GM19035 (cell line): ENCODE results near the gene ITGBL1.
A peak's percentile ranks its signal among the peaks of the same experiment; 100 is the strongest.

Source experiments
- ATAC-seq: cut with Tn5 transposase; IDR thresholded peaks from one replicate; pipeline ENCODE4 v1.9.1; 2021; ENCODE audit not compliant: unreplicated experiment

Gene ITGBL1

DNA sequence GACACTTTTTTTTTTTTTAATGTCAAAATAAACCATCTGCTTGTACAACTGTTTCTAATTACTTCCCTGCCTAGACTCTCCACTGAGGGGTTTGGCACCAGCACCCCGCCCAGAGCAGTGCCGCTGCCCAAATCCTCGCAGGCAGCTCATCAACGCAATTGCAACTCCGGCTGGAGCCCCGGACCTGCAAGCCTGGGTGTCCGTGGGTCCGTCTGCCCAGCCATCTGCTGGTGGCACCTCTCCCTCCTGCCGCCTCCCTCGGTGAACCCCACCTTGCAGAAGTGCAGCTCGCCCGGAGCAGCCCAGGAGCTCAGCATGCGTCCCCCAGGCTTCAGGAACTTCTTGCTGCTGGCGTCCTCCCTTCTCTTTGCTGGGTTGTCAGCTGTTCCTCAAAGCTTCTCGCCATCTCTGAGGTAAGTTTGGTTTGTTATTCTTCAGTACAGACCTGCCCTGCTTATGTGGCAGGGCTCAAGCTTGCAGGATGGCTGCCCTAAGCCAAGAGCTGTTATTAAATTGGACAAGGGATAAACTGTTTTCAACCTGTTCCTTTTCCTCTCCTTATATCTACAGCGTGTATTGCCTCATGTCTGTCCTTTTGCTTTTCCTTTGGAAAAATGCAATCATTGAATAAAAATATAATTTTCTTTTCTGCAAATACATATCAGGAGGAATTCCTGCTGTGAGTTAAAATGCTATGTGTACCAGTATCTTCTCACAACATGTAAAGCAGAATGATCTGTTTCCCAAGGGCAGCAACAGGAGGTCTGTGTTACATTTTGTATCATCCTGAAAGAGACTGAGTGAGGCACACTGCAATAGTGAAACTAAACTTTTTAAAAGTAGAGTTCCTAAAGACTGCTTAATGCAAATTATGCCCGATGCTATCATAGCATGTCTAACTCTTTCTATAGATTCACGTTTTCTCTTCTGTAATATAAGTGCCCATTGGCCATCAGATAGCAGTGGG, at the start of gene ITGBL1:
Gene ITGBL1, plus strand, starts transcription at position 157 of the 967 bp plus-strand sequence. Its CDS starts 159 bp downstream, at position 316.
- ATAC-seq, result peak; percentile 88

DNA sequence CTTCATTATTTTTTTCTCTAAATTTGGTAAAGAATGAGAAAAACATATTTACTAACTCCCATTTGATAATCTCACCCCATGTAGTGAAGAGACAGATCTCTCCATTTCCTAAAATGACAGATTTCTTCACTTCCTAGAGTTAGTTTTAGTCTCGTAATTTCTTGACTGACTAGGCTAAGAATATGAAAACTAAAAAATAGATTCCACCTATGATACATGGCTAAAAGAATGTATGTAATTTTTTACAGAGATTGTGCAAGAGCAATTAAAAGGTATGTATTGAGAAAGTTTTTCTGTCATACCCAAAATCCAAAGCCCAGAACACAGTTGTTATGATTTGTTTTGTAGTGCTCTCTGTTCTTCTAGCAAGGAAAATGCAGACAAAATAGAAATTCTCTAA, 45.7 kb upstream of the ITGBL1 start:
- ATAC-seq, result no peak

DNA sequence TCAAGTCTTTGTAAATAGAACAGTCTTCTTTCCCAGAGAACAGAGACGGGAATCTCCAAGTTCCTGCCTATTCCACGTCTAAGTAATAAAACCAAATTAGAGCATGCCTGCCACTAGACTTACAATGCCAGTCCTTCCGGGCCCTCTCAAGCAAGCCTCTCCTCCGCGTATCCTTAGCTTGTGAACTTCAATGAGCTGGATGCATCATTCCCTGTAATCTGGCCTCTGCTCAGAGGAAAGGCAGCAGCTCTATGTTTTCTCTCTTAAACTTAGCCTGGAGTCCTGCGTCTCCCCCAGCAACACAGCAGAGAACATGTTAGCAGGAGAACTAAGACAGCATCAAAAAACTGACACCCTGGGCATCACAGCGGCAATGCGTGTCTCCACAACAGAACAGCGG, 44.3 kb upstream of the ITGBL1 start:
- no peak for ATAC-seq

DNA sequence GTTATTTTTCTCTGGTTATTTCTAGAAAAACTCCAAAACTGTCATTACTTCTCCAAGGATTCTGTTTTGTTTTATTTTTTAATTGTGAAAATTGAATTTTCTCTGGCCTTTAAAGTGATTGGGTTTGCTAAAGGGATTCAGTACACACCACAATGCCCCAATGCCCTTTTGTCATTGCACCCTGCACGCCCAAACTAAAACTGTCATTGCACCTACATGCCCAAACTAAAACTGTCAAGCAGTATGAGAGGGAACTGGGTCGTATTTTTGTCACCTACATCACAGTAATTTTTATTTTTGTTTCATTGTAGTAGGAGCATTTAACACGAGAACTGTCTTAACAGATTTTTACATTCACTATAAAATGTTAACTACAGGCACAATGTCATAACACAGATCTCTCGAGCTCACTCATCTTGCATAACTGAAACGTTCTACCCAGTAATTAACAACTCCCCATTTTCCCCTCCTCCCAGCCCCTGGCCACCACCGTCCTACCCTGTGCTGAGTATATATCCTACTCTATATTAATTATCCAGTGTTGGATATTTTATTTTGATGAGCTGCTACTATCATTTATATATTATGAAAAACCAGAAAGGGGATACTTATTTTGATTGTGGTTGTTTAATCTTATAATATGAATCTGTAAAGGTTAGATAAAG, 43.4 kb upstream of the ITGBL1 start:
- ATAC-seq, result no peak

DNA sequence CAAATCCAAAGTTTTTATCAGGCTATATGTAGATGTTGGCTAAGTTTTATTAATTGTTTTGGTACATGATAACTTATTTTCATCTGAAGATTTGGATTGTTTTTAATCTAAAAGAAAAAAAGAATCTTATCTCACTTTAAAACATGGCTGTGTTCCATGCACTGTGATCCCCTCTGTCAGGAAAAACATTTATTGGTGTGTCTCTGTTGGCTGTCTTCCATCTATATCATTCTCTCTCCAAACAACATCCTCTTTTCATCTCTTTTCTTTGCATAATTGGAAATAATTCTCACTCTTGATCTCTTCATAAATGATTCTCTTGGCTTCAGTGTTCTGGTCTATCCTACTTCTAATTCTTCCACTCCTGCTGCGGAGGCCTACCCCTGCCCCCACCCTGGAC, 40.4 kb upstream of the ITGBL1 start:
- no peak for ATAC-seq

DNA sequence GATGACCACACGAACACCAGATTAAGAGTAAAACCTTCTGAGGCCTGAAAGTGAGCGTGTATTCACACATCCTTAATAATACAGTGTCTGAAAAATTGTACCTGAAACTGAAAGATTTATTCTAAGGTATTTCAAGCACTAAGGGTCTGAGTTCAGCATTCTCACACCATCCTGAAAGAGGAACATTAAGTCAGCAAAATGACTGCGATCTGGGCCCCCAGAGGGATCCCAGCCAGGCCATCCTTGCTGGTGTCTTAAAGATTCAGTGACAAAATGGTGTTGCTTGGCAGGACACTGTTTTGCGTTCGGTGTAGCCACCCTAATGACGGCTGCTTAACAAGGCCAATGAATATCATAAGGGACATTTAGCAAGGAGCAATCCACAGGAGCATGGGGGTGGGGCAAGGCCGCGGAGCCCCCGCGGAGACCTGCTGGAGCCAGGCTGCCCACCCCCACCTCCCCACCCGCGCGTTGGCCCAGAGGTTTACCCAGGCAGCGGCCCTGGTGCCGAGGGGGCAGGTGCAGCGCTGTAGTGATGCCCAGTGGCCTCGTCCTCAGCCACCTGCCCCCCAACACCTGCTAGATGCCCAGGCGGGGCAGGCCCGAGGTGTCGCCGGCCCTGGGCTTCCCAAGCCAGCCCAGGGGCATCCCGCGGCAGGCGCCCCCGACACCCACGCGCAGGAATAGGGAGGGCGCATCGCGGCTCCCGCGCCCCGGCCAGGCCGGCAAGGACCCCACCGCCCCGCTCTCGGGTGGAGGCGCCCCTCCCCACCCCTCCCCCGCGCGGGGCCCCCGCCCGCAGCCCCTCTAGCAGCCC, 36.9 kb upstream of the ITGBL1 start:
- ATAC-seq, result no peak

DNA sequence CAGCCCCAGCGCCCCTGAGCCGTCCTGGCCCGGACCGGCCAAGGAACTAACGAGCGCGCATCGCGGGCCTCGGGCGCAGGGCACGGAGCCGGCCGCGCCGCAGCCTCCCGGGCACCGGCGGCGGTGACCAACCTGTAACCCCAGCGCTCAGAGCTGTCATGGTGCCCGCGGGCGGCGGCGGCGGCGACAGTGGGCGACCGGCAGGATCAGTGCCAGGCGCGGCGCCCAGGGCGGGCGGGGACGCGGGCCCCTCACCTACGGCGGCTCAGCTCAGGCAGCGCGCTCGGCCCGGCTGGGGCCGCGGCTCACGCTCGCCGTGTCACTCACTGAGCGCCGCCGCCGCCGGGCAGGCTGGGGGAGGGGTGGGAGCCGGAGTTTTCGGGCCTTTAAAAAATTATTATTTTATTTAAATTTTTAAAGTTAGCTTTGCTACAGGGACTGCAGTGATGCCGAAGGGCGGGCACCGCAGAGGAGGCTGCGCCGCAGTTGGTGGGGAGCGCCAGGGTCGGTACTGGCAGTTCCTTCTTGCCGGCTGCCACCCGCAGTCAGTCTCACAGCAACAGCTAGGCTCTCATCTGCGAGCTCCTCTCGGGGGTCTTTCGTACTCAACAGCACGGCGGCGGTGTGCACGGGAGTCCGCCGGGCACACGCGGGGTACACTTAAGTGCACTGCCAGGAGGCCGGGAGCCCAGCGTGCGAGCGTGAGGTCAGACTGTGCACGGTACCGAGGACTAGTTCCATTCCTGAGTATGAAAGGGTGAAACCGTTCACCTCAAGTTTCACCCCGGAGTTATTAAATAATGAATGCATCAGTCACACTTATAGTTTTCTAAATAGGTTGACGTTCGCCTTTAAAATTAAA, 36.1 kb upstream of the ITGBL1 start, which contains the start of gene NALCN:
Gene NALCN, minus strand, starts transcription at position 328 of the 862 bp plus-strand sequence. CDS start 17,382 bp downstream, outside the sequence.
- no peak for ATAC-seq

- ATAC-seq, result no peak
These were observed 35.5 kb upstream of the ITGBL1 start for GRCh38 chr13:101417043-101417406.

DNA sequence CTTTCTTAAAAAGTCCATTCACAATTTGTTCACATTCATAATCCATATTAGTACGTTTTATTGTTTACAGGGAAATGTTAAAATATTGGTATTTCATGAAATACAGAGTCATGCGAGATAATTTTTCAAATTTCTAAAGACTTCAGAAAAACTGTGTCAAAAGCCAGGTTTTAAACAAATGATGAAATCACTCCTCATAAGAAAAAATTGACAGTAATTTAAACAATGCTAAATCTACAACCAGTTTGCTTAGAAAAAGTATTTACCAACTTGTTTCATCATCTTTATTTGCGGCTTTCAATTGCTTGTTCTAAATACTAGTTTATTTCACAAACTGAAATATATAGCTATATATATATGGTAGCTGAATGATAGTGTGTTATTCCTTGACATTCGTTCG, 35.0 kb upstream of the ITGBL1 start:
- ATAC-seq, result no peak

DNA sequence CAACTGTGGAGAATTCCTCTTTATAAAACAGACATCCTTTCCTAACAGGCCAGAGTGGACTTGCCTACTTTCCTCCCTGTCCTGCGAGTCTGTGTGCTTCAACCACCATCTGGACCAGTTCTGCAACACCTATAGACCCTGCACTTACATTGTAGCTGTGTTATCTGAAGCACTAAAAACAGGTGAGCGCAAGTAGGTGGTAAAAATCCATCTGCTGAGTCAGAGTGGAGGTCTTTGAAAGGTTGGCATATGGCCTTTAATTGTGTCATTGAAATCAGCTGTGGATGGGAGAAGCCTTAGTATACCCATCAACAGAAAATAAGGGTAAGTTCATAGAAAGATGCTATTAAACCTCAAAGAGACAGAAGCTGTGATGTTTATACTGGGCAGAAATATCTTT, 28.6 kb upstream of the ITGBL1 start:
- ATAC-seq, result no peak

DNA sequence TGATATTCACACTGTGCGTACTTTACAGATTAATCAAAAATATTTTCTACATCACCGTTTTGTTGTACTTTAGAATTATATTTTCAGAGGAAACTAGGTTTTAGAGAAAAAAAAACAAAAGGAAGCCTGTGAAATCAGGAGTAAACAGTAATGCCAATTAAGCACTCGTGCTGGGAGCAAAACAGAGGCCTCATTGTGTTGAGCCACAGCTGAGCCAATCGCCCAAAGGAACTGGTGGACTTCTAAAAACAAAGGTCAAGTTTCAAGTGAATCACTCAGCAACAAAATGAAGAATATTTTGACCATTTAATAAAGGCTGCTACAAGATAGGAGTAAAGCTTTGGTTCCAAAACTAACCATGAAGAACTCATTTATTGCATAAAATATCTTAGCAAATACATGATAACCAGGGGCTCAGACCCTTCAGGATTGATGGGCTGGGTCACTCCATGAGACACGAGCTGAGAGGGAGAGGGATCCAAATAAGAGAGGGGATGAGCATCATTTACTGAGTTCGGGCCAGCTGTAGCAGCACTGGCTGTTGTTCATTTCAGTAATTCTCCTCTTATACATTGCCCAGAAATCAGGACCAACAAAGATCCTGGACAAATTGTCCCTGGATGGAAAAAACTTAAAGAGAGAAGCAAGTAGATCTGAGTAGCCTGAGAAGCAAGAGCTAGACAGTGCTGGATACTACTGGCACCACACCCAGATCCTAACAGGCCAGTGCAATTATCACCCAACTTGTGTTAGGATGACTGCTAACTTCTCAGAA, 27.9 kb upstream of the ITGBL1 start:
- ATAC-seq, result no peak

DNA sequence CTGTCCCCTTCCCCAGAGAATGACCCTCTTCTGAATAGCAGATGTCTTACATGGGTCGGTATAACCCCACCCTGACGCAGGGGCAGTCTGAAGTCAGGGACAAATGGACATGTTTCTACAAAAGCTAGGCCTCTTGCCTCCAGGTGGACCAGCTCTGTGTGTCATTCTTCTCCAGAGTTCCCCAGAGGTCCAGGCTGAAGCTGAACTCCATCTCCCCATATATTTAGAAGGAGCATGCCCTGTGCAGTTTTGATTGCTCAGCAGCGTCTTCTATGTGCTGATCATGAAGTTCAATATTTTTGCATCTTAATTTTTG, 27.4 kb upstream of the ITGBL1 start:
- ATAC-seq, result no peak

DNA sequence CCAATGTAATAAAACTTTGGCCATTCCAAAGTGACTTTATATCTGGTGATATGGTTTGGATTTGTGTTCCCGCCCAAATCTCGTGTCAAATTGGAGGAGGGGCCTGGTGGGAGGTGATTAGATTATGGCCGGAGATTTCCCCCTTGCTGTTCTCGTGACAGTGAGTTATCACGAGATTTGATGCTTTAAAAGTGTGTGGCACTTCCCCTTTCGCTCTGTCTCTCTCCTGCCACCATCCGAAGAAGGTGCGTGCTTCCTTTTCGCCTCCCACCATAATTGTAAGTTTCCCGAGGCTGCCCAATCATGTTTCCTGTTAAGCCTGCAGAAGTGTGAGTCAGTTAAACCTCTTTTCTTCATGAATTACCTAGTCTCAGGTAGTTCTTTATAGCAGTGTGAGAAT, 26.9 kb upstream of the ITGBL1 start:
- ATAC-seq, result no peak

- ATAC-seq, result no peak
These were observed 22.7 kb upstream of the ITGBL1 start for GRCh38 chr13:101429733-101430132.

DNA sequence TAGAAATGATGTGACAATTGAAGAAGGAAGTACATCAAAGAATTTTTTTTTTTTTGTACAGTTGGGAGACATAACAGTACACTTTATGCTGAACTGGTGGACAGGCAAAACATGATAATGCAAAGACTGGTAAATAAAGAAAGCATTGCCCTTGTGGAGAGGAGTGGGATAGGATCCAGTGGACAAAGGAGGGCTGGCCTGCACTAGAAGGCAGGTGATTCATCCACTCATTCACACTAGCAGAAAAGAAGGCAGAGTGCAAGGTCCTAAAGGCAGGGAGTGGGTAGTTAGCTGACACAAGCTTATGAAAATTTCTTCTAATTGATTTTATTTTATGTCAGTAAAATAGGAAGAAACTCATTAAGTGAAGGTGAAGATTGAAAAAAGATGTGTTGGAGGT, 18.6 kb upstream of the ITGBL1 start:
- ATAC-seq, result no peak

- ATAC-seq, result no peak
These were observed 18.0 kb upstream of the ITGBL1 start for GRCh38 chr13:101434486-101434885.

DNA sequence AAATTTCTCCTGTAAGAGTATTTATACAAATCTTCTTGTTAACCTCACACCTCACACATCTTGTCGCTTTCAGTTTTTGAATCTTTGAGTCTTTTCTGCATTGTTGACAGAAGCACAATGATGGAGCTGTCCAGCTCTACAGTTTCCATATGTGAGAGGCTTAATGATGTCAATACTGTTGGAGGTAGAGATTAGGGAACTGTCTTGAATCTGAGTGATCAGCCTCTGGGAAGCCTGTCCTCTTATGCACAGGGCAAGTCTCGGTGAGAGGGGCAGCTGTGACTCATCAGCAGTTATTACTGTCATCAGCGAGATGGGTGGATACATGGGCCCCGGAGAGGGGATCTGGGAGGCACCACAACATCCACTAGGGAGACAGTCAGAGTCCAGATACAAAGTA, 4.6 kb upstream of the ITGBL1 start:
- ATAC-seq, result no peak

DNA sequence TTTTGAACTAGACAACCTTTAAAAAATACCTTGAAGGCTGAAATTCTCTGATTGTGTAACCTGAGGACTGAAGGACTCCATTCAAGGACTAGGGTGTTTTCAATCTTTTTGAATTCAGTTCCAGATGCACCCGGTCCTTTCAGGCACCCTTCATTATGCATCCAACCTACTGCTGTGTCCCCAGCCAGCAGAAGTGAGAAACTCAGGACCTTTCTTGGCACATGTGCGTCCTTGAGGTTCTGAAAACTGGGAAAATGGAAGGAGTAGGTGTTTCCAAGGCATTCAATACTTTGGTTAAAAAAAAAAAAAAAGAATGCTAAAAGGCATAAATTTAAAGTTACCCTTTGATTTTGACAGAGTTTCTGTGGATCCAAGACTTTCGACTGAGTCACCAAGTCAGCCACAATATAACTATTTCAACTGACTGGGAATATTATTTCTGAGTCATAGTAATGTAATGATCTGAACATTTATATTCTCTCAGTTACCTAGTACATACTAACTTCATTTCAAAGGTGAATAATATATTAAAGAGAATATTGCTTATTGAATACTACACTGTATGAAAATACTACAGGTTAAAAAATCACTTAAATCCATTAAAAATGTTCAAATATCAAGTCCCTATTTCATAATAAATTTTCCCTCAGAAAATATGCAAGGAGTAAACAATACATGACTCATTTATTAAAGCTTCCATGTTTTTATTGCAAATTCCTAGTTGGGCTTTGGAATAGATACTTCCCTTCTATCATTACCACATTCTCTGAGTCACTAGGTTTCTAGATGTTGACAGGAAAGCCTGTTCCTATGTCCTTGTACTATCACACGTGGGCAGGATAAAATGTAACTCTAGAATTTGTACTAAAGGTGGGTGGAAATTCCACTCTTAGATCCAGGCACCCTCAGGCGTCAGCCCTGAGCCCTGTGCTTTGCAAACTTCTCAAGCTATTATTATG, 2.4 kb upstream of the ITGBL1 start:
- ATAC-seq, result no peak

DNA sequence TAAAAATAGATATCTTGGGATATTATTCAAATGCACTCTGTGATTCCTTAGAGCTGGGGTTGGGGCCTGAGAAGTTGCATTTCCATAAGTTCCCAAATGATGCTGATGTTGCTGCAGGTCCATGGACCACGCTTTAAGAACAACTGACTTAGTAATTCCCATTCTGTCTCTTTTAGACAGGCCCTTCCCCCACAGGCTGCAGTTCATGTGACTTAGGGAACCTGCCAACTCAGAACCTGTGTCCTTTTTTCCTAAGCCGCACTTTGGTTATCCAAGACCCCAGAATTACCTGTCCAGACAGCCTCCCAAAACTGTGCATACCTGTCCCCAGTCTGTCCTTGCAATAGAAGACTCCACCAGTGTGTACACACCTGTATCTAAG, 1.7 kb upstream of the ITGBL1 start:
- no peak for ATAC-seq
